KOPT-K1 (cell line): Measurements from ENCODE around the gene KRAS.

Experiments used
- H3K27ac ChIP-seq: fragments of 200-600 bp; sonication (generic); 2 replicates; pipeline ENCODE4 v1.5.1; 2016; ENCODE audit warnings: antibody characterized with exemption, mild to moderate bottlenecking, low read depth, low read length; ENCODE audit not compliant: poor library complexity, severe bottlenecking
- H3K36me3 ChIP-seq: fragments of 200-600 bp; sonication (generic); 2 replicates; pipeline ENCODE4 v1.5.1; 2017; ENCODE audit warnings: antibody characterized with exemption, mild to moderate bottlenecking, low read length, moderate library complexity; ENCODE audit not compliant: insufficient read depth
- H3K9me3 ChIP-seq: fragments of 200-600 bp; sonication (generic); 2 replicates; pipeline ENCODE4 v1.5.1; 2017; ENCODE audit warnings: antibody characterized with exemption, low read length, mild to moderate bottlenecking; ENCODE audit not compliant: insufficient read depth, poor library complexity, severe bottlenecking

KRAS gene

DNA sequence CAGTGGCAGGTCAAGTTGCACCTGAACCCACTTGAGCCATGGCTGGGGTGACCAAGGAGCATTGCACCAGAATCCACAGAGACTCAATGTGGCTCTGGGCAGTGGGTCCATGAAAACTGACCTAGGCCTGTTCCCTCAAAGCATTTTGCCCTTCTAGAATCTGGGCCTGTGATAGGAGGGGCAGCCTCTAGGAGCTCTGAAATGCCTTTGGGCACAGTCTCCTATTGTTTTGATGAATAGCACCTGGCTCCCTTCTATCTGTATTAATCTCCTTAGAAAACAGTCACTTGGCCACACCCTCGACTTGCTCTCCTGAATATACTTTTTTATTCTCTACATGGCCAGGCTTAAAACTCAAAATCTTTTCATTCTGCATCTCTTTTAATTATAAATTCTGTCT is 14.1 kb upstream of the KRAS start:
- H3K27ac ChIP-seq: no peak overlapping the region
- no peaks in the 10 kb centered on the region for H3K9me3 ChIP-seq
- no peaks in the 10 kb centered on the region for H3K36me3 ChIP-seq

DNA sequence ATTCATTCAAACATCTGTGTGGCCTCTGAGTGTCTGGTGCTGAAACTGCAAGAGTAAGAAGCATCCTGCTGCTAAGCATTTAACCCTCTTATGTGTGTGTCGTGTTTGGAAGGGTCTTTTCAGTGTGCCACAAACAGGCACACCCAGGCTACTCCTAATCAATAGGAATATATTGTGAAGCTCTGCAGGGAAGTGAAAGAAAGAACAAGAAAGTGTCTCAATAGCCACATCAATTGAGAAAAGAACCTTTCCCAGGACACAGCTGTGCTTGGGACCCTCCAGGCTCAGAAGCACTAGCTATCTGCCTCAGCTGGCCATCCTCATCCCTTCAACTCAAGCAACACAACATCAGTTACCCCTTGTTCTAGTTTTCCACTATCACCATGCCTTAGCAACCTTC is 13.4 kb upstream of the KRAS start:
- H3K27ac ChIP-seq: no peak overlapping the region
- H3K9me3 ChIP-seq: no peaks in the 10 kb centered on the region
- H3K36me3 ChIP-seq: no peaks in the 10 kb centered on the region

DNA sequence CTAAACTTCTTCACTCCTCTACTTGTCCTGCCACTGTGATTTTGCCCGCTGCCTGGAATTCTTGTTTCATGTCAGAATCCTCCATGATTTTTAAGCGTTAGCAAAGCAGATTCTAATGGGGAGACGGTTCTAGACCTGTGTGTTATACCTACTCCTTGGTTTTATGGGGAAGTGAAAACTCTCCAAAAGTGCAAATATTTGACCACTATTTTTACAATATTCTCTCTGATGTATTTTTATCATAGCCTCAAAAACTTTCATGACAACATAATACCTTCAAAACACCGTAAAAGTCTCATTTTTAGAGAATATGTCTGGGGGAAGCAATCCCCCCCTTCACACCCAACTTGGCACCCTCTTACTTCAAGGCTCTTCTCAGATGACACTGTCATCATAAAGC is 12.9 kb upstream of the KRAS start:
- H3K36me3 ChIP-seq: no peaks in the 10 kb centered on the region
- H3K27ac ChIP-seq: no peak overlapping the region
- H3K9me3 ChIP-seq: no peaks in the 10 kb centered on the region

DNA sequence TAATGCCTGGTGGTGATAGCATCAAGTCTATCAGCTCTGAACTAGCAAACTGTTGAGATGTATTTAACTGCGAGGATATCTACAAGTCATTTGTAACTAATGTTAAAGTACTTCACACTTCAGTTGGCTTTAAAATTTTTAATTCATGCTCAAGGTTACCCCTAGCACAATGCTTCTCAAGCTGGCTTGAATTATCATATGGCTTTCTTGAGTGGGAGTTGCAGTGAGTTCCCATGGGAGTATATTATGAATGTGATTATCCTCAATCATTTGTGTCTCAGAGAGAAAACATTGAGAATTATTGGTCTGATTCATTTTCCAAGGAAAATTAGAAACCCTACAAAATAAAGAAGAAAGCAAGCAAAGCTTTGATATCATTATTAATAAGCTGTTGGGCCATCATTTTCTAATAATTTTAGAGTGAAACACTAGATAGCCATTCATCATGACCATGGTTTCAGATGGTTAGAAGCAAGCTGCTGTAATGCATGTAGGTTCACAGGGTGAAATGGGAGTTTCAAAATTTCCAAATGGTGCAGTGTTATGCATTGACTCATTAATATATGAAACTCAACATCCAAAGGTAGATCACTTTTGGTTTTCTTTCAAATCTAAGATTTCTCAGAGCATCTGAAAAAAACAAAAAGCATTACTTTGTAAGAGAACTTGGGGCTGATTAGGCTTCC is 11.8 kb upstream of the KRAS start:
- Histone ChIP-seq H3K27ac (no peak overlapping the region), H3K9me3 (no peaks in the 10 kb centered on the region), H3K36me3 (no peaks in the 10 kb centered on the region)

DNA sequence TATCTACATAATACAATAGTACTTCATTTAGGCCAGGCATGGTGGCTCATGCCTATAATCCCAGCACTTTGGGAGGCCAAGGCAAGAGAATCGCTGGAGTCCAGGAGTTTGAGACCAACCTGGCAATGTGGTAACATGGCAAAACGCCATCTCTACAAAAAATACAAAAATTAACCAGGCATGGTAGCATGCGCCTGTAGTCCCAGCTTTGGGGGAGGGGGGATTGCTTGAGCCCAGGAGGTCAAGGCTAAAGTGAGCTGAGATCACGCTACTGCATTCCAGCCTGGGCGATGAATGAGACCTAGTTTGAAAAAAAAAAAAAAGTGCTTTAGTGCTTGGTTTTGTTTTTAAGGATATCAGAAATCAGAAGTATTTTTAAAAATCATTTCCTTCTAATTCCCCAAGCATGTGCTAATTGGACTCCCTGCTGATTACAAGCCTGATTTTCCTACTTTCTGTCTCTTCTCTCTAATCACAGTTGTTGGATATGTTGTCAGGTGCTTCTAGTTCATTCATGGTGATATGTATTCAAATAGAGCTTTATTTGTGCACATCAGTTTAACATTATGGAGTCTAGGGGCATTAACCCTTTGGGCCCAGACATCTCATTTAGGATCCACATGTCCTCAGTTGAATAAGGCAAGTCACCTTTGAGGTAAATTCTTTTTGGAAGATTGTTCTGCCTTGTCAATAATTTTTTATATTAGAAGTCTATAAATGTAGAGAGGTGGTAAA is 7.0 kb upstream of the KRAS start:
- no peak overlapping the region for H3K27ac ChIP-seq
- no peaks in the 10 kb centered on the region for H3K9me3 ChIP-seq
- no peaks in the 10 kb centered on the region for H3K36me3 ChIP-seq

DNA sequence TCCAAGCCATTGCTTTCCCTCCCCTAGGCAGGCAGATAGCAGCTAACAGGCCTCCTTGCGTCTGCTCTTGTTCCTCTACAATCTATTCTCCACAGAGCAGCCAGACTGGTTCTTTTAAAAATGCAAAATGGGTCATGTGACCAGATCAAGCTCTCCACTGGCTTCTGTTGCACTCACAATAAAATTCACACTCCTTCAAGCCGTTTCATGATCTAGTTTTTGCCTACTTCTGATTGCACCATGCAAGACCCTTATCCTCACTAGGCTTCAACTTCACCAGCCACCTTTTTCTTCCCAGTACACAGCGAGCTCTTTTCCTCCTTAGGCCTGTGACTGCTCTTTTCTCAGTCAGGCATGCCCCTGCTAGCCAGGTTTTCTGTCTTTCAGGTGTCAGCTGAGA is 6.1 kb upstream of the KRAS start:
- Histone ChIP-seq H3K27ac (no peak overlapping the region), H3K36me3 (no peaks in the 10 kb centered on the region), H3K9me3 (no peaks in the 10 kb centered on the region)

DNA sequence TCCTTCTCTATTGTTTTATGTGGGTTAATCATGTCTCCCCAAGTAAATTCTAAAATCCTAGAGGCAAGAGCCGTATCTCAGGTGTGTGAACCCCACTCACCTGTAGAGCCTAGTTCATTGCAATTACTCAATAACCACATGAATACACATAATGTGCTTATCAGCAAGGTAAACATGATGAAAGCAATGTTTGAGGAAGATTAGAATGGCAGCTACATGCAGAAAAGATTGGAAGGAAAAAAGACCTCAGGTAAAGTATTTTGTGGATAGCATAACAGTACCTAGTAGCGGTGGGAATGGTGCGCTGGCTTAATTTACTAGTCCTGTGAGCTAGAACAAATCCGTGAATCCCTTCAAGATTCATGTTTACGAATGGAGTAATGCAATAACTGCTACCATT is 5.3 kb upstream of the KRAS start:
- no peaks in the 10 kb centered on the region for H3K9me3 ChIP-seq
- H3K36me3 ChIP-seq: no peaks in the 10 kb centered on the region
- no peak overlapping the region for H3K27ac ChIP-seq

DNA sequence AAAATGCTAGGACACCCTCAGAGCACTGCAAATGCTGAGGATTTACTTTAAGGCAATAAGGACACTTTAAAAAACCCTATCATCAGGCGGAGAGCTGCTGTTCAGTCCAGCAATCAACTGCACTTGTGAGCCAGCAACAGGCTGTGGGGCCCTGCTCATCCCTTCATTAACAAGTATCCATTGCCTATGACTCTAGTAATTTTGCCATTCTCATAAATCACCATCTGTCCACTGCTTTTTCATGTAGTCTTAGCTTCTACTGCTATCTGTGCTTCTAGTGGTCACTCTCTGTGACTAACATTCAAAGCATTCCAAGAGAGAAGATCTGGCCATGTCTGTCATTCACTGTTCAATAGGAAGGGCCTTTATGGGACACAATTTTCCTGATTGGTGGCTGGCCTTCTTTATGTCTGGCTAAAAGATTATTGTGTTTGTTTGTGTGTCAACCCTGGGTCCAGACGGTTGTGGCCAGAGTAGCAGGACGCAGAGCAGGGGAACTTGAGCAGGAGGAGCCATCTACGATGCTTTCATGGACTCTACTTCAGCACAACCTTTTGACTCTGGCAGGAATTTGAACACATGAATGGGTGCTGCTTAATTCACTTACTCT is 3.6 kb upstream of the KRAS start:
- no peaks in the 10 kb centered on the region for H3K36me3 ChIP-seq
- H3K9me3 ChIP-seq: no peaks in the 10 kb centered on the region
- H3K27ac ChIP-seq: no peak overlapping the region

DNA sequence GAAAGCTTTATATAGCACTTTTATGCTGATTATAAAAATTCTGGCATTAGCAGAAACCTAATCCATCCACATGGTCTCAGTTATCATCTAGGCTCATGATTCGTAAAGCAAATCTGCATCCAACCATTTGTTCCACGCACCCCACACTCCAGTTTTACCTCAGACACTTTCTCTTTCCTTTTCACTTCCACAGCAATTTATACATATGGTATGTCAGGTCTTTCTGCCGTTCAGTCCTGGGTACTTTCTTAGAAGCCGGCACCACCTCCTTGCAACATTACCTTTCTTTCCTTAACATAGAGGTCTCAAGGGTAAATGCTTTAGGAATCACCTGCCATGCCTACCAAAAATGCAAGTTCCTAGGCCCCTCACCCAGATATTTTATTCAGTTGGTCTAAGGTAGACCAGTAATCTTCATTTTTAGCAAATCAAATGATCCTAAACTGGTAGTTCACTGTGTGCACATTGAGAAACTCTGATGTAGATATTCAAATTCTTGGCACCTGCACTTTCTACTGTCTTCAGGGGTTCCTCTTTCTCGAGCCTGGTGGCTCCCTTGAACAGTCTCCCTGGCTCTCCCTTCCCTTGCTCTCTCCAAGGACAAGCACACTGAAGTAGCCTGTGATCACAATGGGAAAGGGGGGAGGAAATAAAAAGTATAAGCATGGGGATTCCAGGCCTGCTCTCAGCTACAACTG is 2.8 kb upstream of the KRAS start:
- Histone ChIP-seq H3K9me3 (no peaks in the 10 kb centered on the region), H3K27ac (no peak overlapping the region), H3K36me3 (no peaks in the 10 kb centered on the region; the same call in 1 of the 2 replicates)

DNA sequence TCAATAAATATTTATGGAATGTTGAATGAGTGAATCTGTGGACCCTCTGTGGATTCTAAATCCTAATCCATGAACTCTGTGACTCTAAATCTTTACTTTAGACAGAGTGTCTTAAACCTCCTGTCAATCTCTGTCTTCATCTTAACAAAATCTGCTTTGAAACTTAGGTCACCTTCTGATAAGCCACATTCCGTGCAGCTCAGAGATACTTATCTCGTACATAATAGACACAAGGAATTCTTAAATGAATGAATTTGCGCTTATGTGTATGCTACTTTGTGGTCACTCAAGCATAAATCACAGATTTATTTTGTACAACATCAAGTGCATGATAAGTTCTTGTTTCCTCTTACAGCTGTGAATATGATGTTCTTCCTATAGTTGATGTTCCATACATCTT is 2.2 kb upstream of the KRAS start:
- Histone ChIP-seq H3K27ac (no peak overlapping the region), H3K36me3 (no peaks in the 10 kb centered on the region; the same call in 1 of the 2 replicates), H3K9me3 (no peaks in the 10 kb centered on the region)

DNA sequence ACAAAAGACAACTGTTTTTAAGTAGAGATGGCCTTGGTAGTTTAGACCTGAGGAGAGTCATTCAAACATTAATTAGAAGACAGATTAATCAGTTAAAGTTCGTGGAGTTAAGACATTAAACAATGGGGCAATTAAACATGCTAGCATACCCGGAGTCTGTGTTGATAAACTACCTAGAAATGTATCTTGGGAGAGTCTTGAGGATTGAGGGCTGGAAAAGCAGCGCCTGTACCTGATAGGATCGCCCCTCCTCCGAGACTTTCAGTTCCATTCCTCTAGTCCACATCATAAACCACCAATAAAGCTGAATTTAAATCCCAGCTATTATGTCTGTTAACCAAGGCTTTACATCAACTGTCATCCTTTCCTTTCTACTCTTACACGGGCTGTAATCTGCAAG is 1.0 kb upstream of the KRAS start:
- Histone ChIP-seq H3K27ac (no peak overlapping the region), H3K36me3 (no peaks in the 10 kb centered on the region; the same call in 1 of the 2 replicates), H3K9me3 (no peaks in the 10 kb centered on the region)

DNA sequence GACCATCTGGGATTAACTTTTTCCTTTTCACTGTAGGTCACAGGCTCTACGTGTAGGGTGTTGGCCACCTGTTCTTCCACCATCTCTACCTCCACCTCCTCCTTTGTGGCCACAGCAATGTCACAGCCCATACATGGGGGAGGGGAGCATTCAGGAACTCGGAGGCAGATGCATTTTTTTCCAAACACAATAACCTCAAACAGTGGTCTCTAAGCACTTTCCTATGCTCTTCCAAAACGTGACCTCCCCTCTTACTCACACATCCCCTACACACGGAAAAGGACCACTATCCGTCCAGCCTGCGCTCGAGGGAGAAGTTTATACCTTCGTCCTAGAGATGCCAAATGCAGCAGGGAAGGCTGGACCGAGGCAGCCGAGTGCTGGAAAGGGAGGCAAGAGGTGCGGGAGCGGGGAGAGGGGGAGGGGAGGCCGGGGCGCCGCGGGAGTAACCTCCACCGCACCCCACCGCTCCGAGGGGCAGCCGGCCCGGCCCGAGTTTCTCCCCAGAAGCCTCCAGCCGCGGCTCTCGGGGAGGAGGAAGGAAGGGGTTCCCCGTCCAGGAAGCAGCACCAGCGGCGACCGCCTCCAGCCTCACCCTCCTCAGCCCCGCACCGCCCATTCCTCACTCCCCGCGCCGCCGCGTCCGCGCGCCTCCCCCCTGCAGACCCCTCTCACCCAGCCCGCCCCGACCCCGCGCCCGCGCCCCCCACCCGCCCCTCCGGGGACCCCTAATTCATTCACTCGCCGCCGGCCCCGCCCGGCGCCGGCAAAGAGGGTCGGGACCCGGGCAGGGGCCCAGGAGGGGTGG is 594 bp downstream of the KRAS start:
- Histone ChIP-seq H3K27ac (peak overlapping the region; percentile 69), H3K36me3 (peaks cover 3% of the 10 kb centered on the region), H3K9me3 (no peaks in the 10 kb centered on the region)

DNA sequence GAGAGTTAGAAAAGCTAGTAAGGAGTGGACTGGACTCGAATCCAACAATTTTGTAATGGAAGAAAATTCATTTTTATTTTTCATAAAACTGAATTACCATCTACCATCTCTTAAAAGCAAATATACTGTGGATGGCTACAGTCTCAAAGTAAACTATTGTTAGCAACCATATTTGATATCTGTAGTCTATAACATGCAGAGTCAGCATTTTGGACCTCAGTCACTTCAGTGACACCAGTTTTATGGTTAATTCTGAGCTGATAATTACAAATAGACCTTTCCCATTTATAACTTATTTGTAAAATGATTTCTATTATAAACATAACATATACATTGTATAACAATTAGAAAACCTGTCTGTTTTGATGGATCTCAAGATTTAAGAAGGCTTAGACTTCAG is 2.0 kb downstream of the KRAS start:
- Histone ChIP-seq H3K27ac (no peak overlapping the region), H3K9me3 (no peaks in the 10 kb centered on the region)

DNA sequence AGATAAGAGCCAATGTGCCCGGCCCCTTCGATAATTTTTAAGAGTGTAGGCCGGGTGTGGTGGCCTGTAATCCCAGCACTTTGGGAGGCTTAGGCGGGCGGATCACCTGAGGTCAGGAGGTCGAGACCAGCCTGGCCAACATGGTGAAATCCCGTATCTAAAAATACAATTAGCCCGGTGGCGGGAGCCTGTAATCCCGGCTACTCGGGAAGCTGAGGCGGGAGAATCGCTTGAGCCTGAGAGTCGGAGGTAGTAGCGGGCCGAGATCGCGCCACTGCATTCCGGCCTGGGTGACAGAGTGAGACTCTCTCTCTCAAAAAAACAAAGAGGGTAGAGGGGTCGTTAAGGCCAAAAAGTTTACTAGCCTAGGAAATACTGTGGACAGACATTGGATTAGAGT is 2.6 kb downstream of the KRAS start:
- Histone ChIP-seq H3K27ac (no peak overlapping the region), H3K36me3 (peaks cover 22% of the 10 kb centered on the region), H3K9me3 (no peaks in the 10 kb centered on the region)

More for the DNA sequence above, 2.0 kb downstream of the KRAS start:
- peaks cover 17% of the 10 kb centered on the region for H3K36me3 ChIP-seq
